GM21723 (cell line): ENCODE data around the gene ANKRD34A.
"Not testable (repeated sequence)": the region's sequence is repeated elsewhere in the genome, so short reads cannot be mapped to it uniquely, and the experiment has no call there.

Experiments used
- ATAC-seq: cut with Tn5 transposase; IDR thresholded peaks from one replicate; pipeline ENCODE4 v1.9.1; 2021; ENCODE audit warnings: mild to moderate bottlenecking, moderate library complexity; ENCODE audit not compliant: unreplicated experiment

Gene ANKRD34A

DNA sequence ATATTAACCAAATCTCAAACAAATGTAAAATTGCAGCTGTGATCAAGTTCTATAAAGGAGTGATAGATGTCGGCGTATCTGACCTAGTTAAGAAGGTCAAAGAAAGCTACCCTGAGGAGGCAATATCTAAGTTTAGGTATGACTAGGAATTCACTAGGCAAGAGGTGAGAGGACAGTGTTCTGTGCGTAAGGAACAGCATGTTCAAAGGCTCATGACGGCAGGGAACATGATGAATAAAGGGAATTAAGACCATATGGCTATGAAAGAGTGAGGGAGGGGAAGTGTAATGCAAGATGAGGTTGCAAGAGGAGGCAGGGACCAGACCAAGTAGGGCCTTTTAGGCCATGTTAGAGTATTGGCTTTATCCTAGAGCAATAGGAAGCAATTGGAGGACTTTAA lies 15.2 kb downstream of the ANKRD34A start:
- no peak for ATAC-seq

- no peak for ATAC-seq
Observed at GRCh38 chr1:145947551-145947950, 16.8 kb downstream of the ANKRD34A start.

DNA sequence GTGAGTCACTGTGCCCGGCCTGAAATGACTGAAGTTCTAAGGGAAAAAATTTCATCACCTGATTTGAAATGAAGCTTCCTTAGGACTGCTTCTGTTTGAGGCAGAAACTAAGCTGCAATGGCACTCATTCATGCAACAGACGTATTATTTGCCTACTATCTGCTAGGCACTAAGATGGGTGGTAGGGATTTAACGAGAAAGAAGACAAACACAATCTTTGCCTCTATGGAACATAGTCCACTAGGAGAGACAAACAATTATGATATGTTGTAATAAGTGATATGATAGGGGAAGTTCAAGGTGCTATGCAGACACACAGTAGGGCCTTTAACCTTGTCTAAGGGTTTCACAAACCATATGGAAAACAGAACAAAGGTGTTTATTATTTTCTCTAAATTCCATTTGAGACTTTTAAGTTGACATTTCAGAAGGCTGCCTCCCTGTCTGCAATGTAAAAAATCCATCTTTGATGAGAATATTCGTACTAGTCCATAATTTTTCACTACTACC lies 17.8 kb downstream of the ANKRD34A start:
- no peak for ATAC-seq

DNA sequence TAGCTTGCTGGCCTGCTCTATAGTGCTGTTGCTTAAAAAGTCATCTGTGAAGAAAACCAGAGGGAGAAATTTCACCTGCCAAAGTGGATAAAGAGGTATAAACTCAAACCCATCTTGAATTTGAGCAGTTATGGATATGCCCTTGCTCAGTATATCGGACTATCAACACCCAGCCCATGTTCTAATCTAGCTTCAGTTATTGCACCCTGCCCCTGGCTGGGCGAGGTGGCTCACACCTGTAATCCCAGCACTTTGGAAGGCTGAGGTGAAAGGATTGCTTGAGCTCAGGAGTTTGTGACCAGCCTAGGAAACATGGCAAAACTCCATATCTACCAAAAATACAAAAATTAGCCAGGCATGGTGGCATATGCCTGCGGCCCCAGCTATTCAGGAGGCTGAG lies 19.8 kb downstream of the ANKRD34A start:
- no peak for ATAC-seq

GRCh38 chr1:145942871-145943270 lies 21.5 kb downstream of the ANKRD34A start:
- ATAC-seq = no peak

- ATAC-seq = no peak
Observed at GRCh38 chr1:145942405-145942804, 22.0 kb downstream of the ANKRD34A start.

DNA sequence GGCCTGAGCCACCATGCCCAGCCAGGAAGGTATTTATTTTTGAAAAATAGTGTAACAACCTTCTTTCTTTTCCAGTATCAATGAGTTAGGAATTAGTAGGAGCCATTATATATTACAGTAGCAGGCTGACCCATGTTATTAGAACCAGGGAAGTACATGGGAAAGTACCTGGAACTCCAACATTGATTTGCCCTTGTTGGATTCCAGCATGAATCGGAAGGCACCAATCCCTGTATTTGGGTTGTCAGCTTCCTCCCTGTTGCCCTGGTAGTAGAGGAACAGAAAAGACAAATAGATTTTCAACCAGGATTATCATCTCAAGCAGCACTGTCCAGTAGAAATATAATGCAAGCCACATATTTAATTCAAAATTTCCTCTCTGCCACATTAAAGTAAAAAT lies 26.9 kb downstream of the ANKRD34A start:
- no peak for ATAC-seq

- ATAC-seq = no peak
Observed at GRCh38 chr1:145936247-145936646, 28.1 kb downstream of the ANKRD34A start.

DNA sequence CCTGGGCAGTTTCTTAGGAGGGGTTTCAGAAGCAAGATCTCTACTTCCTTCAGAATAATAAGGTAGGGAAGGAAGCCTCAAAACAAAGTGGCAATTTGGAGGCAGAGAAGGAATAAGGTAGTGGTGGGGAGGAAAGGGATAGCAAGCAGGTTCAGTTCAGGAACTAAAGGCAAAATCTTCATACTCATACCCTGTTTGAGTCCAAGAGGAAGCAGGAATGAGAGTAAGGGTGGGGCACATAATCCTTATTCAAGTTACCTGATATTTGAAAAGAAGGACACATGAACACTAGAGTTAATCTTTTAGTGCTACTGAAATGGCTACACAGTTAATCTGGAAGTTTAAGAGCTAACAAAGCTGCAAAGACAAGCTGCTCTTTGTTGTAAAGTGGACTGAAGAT lies 28.7 kb downstream of the ANKRD34A start:
- no peak for ATAC-seq

DNA sequence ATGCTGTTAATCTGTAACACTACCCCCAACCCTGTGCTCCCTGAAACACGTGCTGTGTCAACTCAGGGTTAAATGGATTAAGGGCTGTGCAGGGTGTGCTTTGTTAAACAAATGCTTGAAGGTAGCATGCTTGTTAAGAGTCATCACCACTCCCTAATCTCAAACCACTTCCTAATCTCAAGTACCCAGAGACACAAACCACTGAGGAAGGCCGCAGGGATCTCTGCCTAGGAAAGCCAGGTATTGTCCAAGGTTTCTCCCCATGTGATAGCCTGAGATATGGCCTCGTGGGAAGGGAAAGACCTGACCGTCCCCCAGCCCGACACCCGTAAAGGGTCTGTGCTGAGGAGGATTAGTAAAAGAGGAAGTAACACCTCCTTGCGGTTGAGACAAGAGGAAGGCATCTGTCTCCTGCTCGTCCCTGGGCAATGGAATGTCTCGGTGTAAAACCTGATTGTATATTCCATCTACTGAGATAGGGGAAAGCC lies 31.8 kb downstream of the ANKRD34A start:
- ATAC-seq = not testable (repeated sequence)

DNA sequence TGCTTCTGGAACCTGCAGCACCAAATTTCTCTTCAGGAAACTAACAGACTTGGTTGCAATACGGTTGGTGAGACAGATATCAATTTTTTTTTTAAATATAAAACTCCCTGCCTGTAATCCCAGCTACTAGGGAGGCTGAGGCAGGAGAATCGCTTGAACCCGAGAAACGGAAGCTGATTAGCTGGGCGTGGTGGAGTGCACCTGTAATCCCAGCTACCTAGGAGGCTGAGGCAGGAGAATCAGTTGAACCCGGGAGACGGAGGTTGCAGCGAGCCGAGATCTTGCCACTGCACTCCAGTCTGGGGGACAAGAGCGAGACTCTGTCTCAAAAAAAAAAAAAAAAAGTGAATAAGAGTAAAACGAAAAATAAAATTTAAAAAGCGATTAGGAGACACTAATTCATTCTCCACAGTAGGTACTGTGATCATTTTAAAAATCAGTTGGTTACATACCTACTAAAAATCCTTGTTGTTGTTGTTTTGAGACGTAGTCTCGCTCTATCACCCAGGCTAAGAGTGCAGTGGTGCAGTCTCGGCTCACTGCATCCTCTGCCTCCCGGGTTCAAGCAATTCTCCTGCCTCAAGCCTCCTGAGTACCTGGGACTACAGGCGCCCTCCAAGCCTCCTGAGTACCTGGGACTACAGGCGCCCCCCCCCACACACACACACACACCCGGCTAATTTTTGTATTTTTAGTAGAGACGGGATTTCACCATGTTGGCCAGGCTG lies 36.3 kb downstream of the ANKRD34A start:
- ATAC-seq = no peak

DNA sequence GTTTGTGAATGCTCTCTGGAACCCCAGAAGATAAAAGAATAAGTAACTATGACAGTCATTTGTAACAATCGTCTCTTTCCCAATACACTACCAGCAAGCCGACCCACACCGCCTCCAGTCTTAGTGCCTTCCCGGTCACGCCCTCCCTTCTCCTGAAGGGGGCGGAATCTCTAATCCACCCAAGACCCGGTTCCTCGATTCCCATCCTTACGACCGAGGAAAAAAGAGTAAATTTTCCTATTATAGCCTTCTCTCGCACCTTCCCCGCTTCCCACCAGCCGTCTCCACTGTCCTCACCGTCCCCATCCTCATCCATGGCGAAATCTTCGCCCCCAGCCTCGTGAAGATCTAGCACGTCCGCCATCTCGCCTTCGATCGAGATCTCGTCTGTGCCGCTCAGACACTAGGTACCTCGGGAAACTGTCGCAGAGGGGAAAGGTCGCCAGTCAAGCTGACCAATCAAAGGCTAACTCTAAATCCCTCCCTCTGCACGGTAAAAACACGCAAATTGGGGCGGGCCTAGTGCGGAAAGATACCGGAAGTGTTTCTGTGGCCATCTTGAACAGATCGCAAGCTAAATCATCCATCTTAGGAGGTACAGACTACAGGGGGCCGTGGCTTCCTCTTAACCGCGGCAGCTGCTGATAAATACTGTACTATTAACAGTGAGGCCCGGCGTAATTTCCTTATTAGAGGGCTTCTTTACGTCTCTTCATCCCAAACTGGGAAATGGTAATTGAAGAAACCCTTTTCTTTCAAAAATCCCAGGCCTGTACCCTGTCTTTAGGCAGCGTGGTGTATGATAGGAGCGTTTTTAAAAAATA lies 37.1 kb downstream of the ANKRD34A start, which contains the start of gene RBM8A:
Gene RBM8A (minus strand): TSS at position 422 of the 824 bp plus-strand sequence. CDS start 58 bp downstream, at position 364.
- ATAC-seq = peak; percentile 93

GRCh38 chr1:145926686-145927062 lies 37.7 kb downstream of the ANKRD34A start:
- ATAC-seq = peak; percentile 8

DNA sequence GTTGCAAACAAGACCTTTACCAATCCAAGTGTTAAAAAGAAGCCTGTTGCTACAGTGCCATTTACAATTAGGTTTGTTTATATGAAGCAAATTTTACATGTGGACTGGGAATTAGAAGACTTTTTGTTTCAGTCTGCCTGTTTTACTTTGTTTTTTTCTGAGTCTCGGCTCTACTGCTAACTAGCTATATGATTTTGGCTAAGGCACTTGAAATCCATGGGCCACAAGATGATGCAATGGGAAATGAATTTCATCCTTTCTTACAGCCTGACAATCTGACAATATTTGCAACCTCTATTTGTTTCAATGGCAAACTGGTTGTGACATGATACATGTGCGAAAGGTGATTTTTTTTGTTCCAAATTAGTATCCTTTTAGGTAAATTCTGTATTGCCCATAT lies 42.1 kb downstream of the ANKRD34A start:
- ATAC-seq = no peak

DNA sequence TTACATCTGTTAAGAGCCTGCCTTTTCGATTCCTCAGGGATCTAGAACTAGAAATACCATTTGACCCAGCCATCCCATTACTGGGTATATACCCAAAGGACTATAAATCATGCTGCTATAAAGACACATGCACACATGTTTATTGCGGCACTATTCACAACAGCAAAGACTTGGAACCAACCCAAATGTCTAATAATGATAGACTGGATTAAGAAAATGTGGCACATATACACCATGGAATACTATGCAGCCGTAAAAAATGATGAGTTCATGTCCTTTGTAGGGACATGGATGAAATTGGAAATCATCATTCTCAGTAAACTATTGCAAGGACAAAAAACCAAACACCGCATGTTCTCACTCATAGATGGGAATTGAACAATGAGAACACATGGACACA lies 44.1 kb downstream of the ANKRD34A start:
- not testable (repeated sequence) for ATAC-seq

GRCh38 chr1:145918992-145919939 lies 45.1 kb downstream of the ANKRD34A start:
- peak; percentile 85 for ATAC-seq

GRCh38 chr1:145918144-145918991 lies 46.0 kb downstream of the ANKRD34A start, which contains the start of gene PEX11B:
Gene PEX11B, minus strand, starts transcription at chr1:145918717. Its CDS starts 29 bp downstream, at chr1:145918688.
- ATAC-seq = peak; percentile 85

- ATAC-seq = no peak
Observed at GRCh38 chr1:145917595-145917994, 46.8 kb downstream of the ANKRD34A start.

DNA sequence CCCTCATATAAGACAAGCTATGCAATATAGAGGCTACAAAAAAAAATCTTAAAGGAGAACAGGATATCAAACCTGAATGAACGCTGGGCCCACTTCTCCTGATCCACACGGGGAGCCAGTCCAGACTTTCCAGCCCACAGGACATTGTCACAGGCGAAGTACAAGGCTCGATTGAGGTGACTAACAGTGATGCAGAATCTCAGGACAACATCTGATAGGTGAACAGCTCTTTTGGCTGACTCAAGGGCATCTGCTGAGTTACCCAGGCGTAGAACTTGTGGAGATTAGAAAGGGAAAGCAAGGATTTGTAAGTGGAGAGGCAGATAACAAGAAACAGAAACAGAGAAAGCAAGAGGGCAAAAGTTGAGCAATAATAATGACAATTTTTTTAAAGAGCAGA lies 47.6 kb downstream of the ANKRD34A start:
- no peak for ATAC-seq
